ENCODE measurements around the gene PPP4R3A. TPM values are rescaled to one million over a fixed set of nuclear protein-coding genes. Genes with fewer than 3 reads are reported as not detected.
"Not testable (repeated sequence)": the region's sequence is repeated elsewhere in the genome, so short reads cannot be mapped to it uniquely, and the experiment has no call there.

Gene PPP4R3A
- total RNA-seq, 1 experiment from 2014 or later: 74.4 TPM

DNA sequence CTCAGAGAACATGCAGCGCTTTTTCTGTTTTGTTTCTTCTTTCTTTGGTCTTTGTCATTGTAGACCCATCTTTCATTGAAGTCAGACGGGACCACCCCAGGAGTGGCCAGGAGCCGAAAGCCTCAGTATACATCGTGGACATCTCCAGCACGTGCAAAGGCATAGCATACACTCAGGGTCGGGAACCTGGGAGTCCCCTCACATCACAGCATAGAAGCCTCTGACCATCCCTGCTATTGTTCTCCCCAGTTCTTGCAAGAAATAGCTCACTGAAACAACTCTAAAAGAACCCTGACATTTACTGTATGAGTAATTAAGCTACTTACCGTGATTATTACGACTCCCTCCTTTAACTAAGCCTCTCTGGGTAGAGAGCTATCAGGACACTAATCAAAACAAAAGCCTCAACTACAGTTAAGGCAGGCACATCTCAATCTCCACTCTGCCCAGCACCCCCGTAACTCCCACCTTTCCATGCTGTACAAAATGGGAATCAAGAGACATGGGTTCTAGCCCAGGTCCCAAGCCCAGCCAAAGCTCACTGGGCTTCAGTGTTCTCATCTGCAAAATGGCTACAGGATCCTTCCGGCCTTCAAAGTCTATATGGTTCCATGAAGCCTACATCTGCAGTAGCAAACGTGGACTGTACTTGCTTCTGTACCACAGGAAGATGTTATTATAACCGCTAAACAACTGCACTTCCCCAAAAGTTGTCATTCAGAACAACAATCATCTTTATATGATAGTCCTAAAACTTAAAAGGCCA is 99.2 kb downstream of the PPP4R3A start:
- no peaks in the 10 kb centered on the region for H3K9me3 ChIP-seq (ENCODE audit: low read length)
- no peaks in the 10 kb centered on the region for H3K9me2 ChIP-seq (replicated peaks; ENCODE audit: low read length)
- BruUV-seq (replicated peaks): no TSS peak
- CTCF ChIA-PET: no interaction called here
- no peaks in the 10 kb centered on the region for H3K27me3 ChIP-seq (ENCODE audit: low read length)
- H3K79me2 ChIP-seq (ENCODE audit: low read length): peaks cover 58% of the 10 kb centered on the region
- H4K20me1 ChIP-seq (ENCODE audit: low read length): no peaks in the 10 kb centered on the region
- peaks cover 8% of the 10 kb centered on the region for H3K36me3 ChIP-seq (ENCODE audit: low read depth, low read length)
- H3K4me3 ChIP-seq (ENCODE audit: low read length): no peak overlapping the region
- no peak overlapping the region for H3K27ac ChIP-seq (ENCODE audit: low read length)
- no peak for DNase-seq
- H3K4me2 ChIP-seq (ENCODE audit: low read length): no peak overlapping the region
- H3K9ac ChIP-seq (ENCODE audit: low read length): no peak overlapping the region
- H3K4me1 ChIP-seq (ENCODE audit: insufficient read depth, low read length): peaks cover 5% of the 10 kb centered on the region
- TF ChIP-seq EZH2phosphoT487 (IDR thresholded peaks at IDR 0.05; ENCODE audit: borderline replicate concordance, low read length): no peak
- TF ChIP-seq, protein P1, sequence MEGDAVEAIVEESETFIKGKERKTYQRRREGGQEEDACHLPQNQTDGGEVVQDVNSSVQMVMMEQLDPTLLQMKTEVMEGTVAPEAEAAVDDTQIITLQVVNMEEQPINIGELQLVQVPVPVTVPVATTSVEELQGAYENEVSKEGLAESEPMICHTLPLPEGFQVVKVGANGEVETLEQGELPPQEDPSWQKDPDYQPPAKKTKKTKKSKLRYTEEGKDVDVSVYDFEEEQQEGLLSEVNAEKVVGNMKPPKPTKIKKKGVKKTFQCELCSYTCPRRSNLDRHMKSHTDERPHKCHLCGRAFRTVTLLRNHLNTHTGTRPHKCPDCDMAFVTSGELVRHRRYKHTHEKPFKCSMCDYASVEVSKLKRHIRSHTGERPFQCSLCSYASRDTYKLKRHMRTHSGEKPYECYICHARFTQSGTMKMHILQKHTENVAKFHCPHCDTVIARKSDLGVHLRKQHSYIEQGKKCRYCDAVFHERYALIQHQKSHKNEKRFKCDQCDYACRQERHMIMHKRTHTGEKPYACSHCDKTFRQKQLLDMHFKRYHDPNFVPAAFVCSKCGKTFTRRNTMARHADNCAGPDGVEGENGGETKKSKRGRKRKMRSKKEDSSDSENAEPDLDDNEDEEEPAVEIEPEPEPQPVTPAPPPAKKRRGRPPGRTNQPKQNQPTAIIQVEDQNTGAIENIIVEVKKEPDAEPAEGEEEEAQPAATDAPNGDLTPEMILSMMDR (conservative IDR thresholded peaks at IDR 0.05; ENCODE audit: low read depth, low read length): no peak
- TF ChIP-seq EZH2 (IDR thresholded peaks at IDR 0.05; ENCODE audit: low read length, unreplicated experiment): no peak
- no peaks in the 10 kb centered on the region for H3F3A ChIP-seq (ENCODE audit: low read length, unreplicated experiment)
- intact Hi-C loops (cut with micrococcal nuclease): no loop called here
- ATAC-seq: no peak
- POLR2A ChIA-PET (ENCODE audit: unreplicated experiment): interaction anchor here (0.6 kb wide), 1 partner anchor 61 kb away, joined by 3 read pairs; no protein-coding TSS in a partner anchor
- no peak overlapping the region for H2AFZ ChIP-seq (ENCODE audit: low read length)

DNA sequence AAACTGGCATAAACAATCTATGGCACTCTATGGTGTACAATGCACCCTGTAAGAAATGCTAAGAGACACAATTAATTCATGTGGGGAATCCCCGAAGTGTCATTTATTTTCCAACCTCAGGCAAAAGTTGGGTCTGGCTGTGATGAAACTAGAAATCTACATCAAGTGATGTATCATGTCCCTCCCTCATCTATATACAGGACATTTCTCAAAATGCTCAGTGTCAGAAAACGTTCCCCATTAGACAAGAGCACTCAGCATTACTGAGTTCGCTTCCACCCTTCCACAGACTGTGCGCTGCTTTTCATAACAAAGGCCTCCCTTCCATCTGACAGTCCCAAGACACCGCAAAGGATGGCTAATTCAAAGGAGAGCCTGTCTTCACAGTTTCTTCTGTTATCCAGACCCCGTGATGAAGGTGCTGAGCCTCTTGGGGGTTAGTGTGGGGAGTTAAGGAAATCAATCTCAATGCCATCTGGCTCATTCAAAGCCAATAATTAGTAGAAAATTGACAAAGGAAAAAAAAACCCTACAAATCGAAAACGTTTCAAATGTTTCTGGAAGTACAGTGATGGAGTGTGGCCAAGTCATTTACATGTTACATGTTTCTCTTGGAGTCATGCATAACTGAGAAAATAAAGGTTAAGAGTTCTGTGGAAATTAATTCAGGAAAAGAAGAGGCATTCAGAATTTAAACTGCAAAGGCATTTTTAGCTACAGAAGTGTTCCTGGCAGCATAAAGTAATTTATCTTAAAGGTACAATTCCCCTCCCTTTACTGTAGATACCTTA is 100.0 kb downstream of the PPP4R3A start:
- Histone ChIP-seq H3F3A (ENCODE audit: low read length, unreplicated experiment) (no peaks in the 10 kb centered on the region), H4K20me1 (ENCODE audit: low read length) (no peaks in the 10 kb centered on the region), H3K9me2 (replicated peaks; ENCODE audit: low read length) (no peaks in the 10 kb centered on the region), H3K4me3 (ENCODE audit: low read length) (no peak overlapping the region), H3K9me3 (ENCODE audit: low read length) (no peaks in the 10 kb centered on the region), H3K9ac (ENCODE audit: low read length) (no peak overlapping the region), H3K27me3 (ENCODE audit: low read length) (no peaks in the 10 kb centered on the region), H3K36me3 (ENCODE audit: low read depth, low read length) (peaks cover 8% of the 10 kb centered on the region), H2AFZ (ENCODE audit: low read length) (no peak overlapping the region), H3K27ac (ENCODE audit: low read length) (no peak overlapping the region), H3K4me2 (ENCODE audit: low read length) (no peak overlapping the region), H3K79me2 (ENCODE audit: low read length) (peaks cover 58% of the 10 kb centered on the region), H3K4me1 (ENCODE audit: insufficient read depth, low read length) (no peaks in the 10 kb centered on the region)
- POLR2A ChIA-PET (ENCODE audit: unreplicated experiment): no interaction called here
- intact Hi-C loops (cut with micrococcal nuclease): no loop called here
- CTCF ChIA-PET: no interaction called here
- DNase-seq: no peak
- BruUV-seq (replicated peaks): no TSS peak
- no peak for ATAC-seq
- TF ChIP-seq EZH2phosphoT487 (IDR thresholded peaks at IDR 0.05; ENCODE audit: borderline replicate concordance, low read length) (no peak), EZH2 (IDR thresholded peaks at IDR 0.05; ENCODE audit: low read length, unreplicated experiment) (no peak)
- TF ChIP-seq, protein P1 (conservative IDR thresholded peaks at IDR 0.05; ENCODE audit: low read depth, low read length): no peak

DNA sequence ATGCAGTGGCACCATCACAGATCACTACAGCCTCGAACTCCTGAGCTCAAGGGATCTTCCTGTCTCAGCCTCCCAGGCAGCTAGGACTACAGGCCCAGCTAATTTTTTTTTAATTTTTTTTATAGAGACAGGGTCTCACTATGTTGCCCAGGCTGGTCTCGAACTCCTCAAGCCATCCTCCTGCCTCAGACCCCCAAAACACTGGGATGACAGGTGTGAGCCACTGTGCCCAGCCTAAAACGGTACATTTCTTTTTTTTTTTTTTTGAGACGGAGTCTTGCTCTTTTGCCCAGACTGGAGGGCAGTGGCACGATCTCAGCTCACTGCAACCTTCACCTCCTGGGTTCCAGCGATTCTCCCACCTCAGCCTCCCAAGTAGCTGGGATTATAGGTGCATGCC is 100.9 kb downstream of the PPP4R3A start:
- H3K9ac ChIP-seq (ENCODE audit: low read length); intact Hi-C loops (cut with micrococcal nuclease); H3K4me1 ChIP-seq (ENCODE audit: insufficient read depth, low read length); ATAC-seq; BruUV-seq (replicated peaks); H2AFZ ChIP-seq (ENCODE audit: low read length); H4K20me1 ChIP-seq (ENCODE audit: low read length); CTCF ChIA-PET; DNase-seq; H3K27ac ChIP-seq (ENCODE audit: low read length); H3F3A ChIP-seq (ENCODE audit: low read length, unreplicated experiment); POLR2A ChIA-PET (ENCODE audit: unreplicated experiment); H3K4me2 ChIP-seq (ENCODE audit: low read length); H3K9me3 ChIP-seq (ENCODE audit: low read length); H3K9me2 ChIP-seq (replicated peaks; ENCODE audit: low read length); H3K36me3 ChIP-seq (ENCODE audit: low read depth, low read length); H3K27me3 ChIP-seq (ENCODE audit: low read length); H3K4me3 ChIP-seq (ENCODE audit: low read length): not testable (repeated sequence)
- H3K79me2 ChIP-seq (ENCODE audit: low read length): peaks cover 56% of the 10 kb centered on the region

Other genes with a start within 250 kb of the PPP4R3A start
- 19.7 and 27.4 TPM in 2 replicates for gene CCDC88C, start 92.5 kb downstream of the PPP4R3A start, total RNA-seq (2014; rRNA removed)
- not detected in 2 replicates for gene CATSPERB, start 221.8 kb upstream of the PPP4R3A start, total RNA-seq (2014; rRNA removed)

Data from PC-3 (cell line).